SH-SY5Y (cell line): ENCODE results near the gene CARD11.

Experiments
- GATA2 ChIP-seq: IDR thresholded peaks from 2 replicates; pipeline ENCODE4 v1.6.1; 2011; ENCODE audit warnings: mild to moderate bottlenecking, low read depth, low read length
- GATA3 ChIP-seq: IDR thresholded peaks from 2 replicates; pipeline ENCODE4 v1.6.1; 2011; ENCODE audit warnings: low read depth, mild to moderate bottlenecking, low read length, moderate library complexity

DNA sequence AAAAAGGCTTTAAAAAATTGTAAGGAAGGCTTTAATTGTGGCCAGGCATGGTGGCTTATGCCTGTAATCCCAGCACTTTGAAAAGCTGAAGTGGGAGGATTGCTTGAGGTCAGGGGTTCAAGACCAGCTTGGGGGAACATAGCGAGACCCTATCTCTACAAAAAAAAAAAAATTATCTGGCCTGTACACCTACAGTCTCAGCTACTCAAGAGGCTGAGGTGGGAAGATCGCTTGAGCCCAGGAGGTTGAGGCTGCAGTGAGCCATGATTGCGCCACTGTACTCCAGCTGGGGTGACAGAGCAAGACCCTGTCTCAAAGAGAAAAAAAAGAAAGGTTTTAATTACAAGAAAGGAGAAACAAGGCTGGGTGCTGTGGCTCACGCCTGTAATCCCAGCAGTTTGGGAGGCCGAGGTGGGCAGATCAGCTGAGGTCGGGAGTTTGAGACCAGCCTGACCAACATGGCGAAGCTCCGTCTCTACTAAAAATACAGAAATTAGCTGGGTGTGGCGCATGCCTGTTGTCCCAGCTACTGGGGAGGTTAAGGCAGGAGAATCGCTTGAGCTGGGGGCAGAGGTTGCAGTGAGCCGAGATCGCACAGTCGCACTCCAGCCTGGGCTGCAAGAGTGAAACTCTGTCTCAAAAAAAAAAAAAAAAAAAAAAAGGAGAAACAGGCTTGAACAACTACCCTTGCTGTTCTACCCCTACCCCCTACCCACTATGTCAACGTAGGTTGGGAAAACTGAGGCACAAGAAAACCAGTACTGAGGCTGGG is 83.7 kb downstream of the CARD11 start:
- no peak for TF ChIP-seq GATA2
- no peak for TF ChIP-seq GATA3
